CD4-positive, alpha-beta T cell treated with Interleukin-6 at 100 ng/mL for 8 hours (primary cell): ENCODE measurements around the gene LILRA5.
"Not testable (repeated sequence)": the region's sequence is repeated elsewhere in the genome, so short reads cannot be mapped to it uniquely, and the experiment has no call there.

Experiments used
- DNase-seq: peaks from one replicate; pipeline ENCODE4 v3.0.0-alpha.2; 2020; ENCODE audit warnings: mixed read lengths, low spot score

LILRA5 gene

GRCh38 chr19:54302257-54302656 lies 10.7 kb downstream of the LILRA5 start:
- DNase-seq, result no peak

- no peak for DNase-seq
Observed at GRCh38 chr19:54299515-54299914, 13.5 kb downstream of the LILRA5 start.

- no peak for DNase-seq
Observed at GRCh38 chr19:54299126-54299498, 13.9 kb downstream of the LILRA5 start.

- no peak for DNase-seq
Observed at GRCh38 chr19:54298357-54299125, 14.4 kb downstream of the LILRA5 start.

- no peak for DNase-seq
Observed at GRCh38 chr19:54297759-54298305, 15.1 kb downstream of the LILRA5 start.

GRCh38 chr19:54294539-54294938 lies 18.4 kb downstream of the LILRA5 start:
- DNase-seq, result no peak

GRCh38 chr19:54289160-54289559 lies 23.8 kb downstream of the LILRA5 start:
- DNase-seq, result not testable (repeated sequence)

GRCh38 chr19:54287456-54287855 lies 25.5 kb downstream of the LILRA5 start:
- DNase-seq, result no peak

GRCh38 chr19:54286283-54286682 lies 26.7 kb downstream of the LILRA5 start:
- DNase-seq, result not testable (repeated sequence)

- not testable (repeated sequence) for DNase-seq
Observed at GRCh38 chr19:54285427-54286056, 27.4 kb downstream of the LILRA5 start.

GRCh38 chr19:54282686-54283470 lies 30.1 kb downstream of the LILRA5 start:
- DNase-seq, result no peak

- not testable (repeated sequence) for DNase-seq
Observed at GRCh38 chr19:54281729-54282075, 31.3 kb downstream of the LILRA5 start.

GRCh38 chr19:54281007-54281728 lies 31.8 kb downstream of the LILRA5 start, which contains the start of gene LILRB2:
Gene LILRB2 (minus strand): TSS chr19:54281110. CDS start chr19:54280496, 614 bp downstream.
- DNase-seq, result no peak

GRCh38 chr19:54280441-54280840 lies 32.5 kb downstream of the LILRA5 start:
- not testable (repeated sequence) for DNase-seq

GRCh38 chr19:54280025-54280424 lies 32.9 kb downstream of the LILRA5 start:
- not testable (repeated sequence) for DNase-seq

GRCh38 chr19:54279406-54279962 lies 33.5 kb downstream of the LILRA5 start:
- DNase-seq, result no peak

GRCh38 chr19:54278571-54279195 lies 34.3 kb downstream of the LILRA5 start:
- not testable (repeated sequence) for DNase-seq

GRCh38 chr19:54278056-54278455 lies 34.9 kb downstream of the LILRA5 start:
- not testable (repeated sequence) for DNase-seq

GRCh38 chr19:54277111-54277615 lies 35.8 kb downstream of the LILRA5 start:
- not testable (repeated sequence) for DNase-seq

GRCh38 chr19:54275951-54276350 lies 37.0 kb downstream of the LILRA5 start:
- no peak for DNase-seq

- DNase-seq, result not testable (repeated sequence)
Observed at GRCh38 chr19:54274516-54274915, 38.5 kb downstream of the LILRA5 start.
